ENCODE measurements around the gene MTCH1.

The MTCH1 gene

DNA sequence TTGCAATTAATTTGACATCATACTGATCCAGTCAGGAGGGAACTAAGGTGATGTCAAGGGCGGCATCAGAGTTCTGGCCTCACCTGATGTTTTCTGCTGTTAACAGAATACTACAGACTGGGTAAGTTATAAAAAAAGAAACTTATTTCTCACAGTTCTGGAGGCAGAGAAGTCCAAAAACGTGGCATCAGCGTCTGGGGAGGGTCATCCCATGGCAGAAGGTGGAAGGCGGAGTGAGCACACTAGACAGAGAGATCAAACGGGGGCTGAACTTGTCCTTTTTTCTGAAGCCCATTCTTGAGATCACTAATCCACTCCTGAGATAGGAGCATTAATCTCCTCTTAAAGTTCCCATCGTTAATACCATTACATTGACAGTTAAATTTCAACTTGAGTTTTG lies 3.3 kb upstream of the MTCH1 start:
- no peak for DNase-seq

DNA sequence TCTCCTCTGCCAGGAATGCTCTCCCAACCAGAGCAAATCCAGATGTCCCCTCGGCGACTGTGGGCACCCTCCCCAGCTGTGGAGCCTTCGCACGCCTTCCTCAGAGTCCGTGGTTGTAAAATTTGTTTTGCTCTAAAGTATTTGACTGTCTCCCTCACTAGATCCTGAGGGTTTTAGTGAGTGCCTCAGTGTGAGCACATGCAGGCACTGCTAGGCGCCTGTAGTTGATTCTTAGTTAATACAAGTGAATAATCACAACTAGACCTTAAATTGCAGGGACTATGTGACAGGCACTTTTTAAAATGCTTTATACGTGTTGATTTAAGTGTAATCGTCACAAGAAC lies 680 bp upstream of the MTCH1 start:
- DNase-seq: no peak

DNA sequence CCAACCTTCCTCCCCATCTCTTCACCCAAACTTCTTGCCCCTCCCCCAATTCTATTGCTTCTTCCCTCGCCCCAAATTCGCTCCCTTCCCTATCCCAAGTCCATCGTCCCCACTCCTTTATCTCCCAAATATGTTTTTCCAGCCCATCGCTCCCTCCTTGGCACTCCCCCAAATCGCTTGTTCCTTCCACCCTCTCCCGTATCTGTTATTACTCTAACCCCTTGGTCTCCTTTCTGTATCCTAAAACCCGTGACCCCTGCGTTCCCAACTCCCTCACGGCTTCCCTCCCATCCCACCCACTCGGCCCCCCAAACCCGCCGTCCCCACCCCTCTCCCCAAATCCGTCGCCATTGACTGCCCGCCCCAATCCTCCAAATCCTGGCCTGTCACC lies 584 bp downstream of the MTCH1 start:
- DNase-seq: no peak

DNA sequence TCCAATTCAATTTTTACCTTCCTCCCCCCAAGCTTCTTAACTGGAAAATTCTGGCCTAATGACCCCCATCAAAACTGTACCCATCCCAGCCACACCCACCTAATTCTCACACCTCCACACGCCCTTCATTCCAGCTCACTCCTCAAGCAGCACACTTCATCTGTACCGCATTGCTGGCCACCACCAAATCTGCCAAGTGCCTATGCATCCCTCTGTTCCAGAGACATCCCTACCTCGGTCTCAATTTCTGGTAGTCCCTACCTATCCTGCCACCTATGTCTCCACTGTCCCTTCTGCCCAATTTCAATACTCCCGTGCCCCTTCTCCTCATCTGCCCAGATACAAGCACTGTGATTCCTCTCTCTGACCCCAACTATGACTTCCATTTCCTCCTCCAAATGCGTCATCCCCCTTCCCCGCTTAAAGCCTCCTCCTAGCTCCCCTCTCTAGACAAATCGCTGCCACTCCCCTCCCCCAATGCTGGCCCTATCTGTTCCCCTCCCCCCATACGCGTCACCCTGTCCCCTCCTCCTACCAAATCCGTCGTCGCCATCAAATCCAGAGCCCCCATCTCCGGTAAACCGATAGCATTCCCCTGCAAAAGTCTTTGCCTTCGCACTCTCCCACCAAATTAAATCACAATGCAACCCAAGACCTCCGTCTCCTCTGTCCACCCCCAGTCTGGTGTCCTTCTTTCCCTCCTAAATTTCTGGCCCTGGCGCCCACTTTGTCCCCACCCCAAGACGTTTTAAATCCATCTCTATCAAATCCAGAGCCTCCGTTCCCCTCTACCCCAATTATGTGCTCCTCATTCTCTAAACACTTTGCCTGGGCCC lies 1.2 kb downstream of the MTCH1 start:
- DNase-seq: no peak

DNA sequence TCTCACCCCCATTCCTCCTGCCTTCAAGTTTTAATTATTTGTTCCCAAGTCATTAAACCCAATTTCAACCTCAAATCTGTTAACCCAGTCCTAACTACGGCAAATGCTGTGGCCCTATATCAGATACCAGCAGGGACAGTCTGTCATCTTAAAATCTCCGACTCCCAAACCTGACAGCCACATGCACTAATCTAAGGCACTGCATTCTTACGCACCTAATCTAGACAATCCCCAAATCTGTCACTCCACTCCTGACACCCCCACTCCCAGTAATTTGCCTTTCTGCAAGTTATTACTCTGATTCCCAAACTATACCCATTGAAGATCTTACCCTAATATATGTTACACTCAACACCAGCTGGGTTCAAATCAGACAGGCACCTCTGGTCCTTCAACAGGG lies 2.5 kb downstream of the MTCH1 start:
- no peak for DNase-seq

DNA sequence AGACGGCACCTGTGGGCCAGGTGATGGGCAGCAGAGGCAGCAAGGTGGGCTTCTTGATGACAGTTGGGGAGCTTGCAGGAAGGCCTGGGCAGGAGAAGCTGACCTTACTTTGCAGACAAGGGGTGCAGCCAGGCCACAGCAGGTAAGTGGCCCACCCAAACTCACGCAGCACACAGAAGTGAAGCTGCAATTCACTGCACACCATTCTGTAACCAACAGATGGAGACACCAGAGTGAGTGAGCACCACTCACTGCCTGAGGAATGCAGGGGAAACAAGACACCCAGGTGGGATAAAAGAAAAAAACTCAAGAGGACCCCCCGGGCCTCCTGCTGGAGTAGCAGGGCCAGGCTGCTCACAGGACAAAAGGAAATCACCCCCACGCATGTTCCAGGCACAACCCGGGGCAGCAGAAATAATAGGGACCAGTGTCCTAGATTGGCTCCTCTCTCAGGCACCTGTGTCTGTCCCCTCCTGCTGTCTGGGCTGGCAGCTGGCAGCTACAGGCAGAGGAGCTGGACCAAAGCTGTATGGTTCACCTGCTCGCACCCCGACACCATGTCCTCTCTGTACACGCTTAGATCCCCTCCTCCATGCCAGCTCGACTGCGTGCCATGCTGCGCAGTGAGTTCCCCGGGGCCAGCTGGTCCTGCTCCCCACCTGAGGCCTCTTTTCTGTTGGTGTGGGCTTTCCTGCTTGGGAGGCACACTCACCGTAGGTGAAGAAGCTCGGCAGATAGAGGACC lies 4.9 kb downstream of the MTCH1 start:
- no peak for DNase-seq

DNA sequence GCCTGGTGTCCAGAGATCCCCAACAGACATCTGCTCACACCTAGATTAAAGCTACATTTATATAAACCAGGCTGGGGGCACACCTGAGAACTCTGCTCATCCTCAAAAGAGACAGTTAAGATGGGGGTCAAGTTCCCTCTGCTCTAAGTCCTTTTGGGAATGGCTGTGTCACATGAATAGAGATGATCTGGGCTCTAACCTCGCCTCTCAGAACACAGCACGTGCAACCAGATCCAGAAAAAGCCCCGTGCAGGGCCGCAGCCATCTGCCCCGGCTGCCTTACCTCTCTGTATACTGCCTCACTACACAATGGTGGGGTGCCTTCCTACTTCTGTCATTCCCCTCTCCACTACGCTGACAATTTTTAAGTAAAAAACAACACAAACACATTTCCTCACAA lies 5.9 kb downstream of the MTCH1 start:
- no peak for DNase-seq

DNA sequence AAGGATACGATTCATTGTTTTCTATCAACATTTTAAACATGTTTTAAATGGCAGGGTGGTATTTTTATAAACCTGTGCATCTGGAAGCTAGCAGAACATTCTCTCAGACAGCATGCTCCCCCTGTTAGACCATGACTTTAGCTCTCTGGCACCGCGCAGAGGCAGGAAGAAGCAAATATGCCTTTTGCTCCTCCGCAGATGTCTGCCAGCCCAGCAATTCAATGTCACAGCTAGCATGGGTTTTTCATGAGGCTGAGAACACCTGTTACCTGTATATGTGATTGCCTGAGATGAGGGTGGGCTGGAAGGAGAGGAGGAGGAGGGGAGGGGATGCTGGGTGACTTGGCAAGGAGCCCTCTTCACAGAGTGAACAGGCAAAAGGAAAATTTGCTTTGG lies 6.7 kb downstream of the MTCH1 start:
- DNase-seq: no peak

DNA sequence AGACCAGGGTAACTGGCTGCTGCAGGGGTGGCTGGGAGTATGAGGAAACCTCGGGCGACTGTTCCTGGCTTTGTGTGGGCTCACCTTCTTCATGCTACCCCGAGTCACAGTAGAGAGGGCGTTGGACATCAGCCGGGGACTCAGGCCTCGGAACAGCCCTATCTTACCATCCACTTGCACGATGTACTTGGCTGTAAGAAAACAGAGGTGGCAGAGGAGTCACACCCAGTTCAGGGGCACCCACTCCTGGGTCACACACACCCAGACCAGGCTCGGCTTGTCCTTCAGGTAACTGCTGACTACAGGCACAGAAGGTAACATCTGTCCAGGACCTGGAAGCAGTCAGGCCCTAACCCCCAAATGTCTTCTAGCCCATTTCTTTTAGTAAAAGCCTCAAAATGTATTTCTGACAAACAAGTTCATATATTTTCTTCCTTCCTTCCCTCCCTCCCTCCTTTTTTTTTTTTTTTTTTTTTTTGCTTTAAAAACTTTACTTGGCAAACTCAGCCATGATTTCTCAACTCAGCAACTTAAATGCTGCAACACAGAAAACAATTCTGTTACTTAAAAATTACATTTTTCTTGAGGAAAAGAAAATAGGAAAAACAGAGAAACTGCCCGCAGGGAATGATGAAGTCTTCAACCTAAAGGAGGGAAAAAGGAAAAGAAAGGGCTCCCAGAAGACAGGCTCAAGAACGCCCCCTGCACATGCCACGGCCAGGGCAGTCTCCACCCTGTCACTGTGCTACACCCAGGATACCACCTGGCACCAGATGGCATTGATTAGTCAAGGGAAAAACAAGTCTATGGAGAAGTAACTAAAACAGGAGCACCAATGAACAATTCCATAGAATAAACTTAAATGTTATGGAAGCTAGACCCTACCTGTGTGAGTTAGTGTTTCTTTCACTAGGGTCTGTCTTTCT lies 7.3 kb downstream of the MTCH1 start:
- DNase-seq: no peak

DNA sequence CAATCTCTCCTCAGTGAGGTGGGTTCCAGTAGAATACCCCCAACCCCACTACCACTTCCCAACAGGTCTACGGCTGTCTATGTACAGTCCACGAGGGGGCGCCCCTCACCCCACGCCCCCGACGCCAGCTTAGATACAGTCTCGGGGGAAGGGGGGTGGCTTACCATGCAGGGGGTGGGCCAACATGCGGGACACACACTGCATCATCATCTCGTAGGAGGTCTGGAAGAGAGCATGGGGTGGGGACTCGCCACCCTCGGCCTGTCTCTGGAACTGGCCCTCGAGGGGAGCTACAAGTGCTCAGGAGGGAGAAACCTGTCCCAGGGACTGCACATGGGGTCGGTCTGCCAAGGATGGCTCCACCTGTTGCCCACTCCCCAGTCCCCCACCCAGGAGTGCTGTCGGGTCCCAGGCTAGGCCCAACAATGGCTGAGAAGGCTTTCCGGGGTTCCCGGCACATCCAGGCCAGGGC lies 8.5 kb downstream of the MTCH1 start:
- no peak for DNase-seq

DNA sequence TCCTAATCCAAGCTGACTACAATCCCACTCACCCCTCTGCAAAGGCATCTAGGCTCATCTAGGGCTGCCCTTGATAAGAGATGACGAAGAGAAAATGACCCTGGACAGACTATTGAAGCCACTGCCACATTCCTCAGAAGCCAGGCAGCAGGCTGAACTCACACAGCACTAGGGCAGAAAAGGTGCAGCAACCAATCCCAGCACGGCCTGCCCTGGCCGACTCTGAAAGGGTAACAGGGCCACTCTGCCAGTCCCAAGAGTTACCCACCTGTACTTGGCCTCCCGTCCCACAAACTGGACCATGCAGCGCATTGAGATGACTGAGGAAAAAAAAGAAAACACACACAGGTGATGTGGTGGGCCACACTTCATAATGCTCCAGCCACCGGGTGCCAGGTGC lies 9.1 kb downstream of the MTCH1 start:
- DNase-seq: no peak

DNA sequence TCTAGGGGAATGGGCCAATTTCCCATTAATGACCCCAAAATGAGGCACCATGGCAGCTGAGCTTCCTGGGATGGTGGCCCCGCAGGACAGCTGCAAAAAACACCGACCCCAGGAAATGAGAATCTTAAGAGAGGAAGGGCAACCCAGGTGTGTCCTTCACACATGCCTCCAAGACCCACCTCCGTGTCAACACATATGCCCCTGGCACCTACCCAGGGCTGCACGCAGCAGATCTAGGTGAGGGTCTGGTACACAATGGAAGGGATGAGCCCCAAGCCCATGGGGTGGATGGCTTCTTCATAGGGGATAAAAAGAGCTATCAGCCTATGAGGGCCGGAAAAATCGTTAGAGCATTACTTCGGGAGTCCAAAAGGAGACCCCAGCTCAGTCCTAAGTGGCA lies 9.5 kb downstream of the MTCH1 start:
- DNase-seq: no peak

DNA sequence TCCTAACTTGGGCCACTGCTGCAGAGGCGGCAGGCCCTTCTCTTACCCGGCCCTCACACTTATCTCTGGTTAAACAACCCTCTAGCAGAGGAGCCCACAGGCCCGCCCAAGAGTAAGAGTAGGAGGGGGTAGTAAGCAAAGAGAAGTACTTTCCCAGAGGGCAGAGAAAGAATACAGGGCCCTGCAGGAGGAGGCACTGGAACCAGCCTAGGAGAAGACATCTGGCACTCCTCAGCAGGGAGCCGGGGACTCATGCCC lies 10.1 kb downstream of the MTCH1 start:
- DNase-seq: no peak

DNA sequence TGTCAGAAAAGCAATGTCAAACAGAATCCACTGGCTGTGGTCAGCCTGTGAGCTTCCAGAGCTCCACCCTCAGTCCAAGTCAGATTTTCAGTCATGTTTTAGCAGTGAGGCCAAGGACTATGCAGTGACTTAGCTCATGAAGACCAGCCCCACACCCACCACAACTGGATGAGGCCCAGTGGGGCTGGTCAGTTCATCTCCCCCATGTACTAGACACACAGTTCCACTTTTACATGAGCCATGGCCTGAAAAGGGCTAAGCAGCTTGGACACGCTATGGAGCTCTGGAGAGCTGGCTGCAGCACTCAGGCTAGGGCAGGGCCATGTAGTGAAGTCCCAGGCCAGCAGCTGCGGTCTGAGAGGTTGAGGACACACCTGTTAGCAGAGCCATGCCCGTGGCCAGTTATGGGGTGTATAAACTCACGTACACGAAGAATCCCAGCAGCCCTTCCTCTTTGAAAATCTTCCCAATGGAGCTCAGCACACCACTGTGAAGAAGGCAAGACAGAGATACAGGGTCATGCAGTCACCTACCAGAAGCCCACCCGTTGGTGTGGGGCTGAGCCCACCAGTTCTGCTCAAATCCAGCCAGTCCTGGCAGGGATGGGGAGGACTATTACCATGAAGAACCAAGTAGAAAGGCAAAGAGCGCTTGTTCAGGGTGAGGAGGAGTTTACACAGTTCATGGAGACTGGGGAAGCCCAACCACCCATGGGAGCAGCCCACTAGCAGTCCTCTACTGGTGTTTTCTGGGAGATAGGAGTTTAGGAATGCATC lies 10.6 kb downstream of the MTCH1 start:
- DNase-seq: no peak

DNA sequence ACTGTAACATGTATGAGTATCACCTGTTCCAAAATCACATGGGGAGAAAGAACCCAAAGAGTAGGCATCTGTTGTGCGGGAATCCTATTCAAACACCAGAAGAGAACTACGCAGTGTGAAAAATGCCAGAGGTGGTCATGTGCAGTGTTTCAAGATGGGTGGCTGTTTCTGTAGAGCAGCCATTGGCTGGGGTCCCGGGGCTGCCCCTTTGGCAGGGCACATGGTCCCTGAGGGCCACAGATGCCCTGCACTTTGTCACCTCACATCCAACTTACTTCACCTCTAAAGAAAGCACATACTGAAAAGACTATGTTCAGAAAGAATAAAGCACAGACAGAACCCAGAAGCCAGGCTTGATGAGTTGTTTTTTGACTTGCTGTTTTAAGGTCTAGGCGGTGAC lies 12.3 kb downstream of the MTCH1 start:
- no peak for DNase-seq

DNA sequence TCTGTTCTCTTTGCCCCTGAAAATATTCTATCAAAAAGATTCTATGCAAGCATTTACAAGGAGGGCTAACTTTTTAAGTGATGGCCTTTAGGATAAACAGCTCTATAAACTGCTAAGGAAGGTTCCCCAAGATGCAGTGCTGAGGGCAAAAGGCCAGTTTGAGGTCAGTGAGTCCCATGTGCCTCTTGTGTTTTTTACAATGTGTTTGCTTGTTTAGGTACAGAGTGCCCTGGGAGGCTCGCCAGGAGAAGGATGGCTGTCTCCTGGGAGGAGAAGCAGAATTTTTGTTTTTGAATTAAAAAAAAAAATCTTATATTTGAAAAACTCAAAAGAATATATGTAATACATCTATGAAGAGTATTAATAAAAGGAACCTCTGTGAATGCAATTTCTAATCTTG lies 12.8 kb downstream of the MTCH1 start:
- no peak for DNase-seq

DNA sequence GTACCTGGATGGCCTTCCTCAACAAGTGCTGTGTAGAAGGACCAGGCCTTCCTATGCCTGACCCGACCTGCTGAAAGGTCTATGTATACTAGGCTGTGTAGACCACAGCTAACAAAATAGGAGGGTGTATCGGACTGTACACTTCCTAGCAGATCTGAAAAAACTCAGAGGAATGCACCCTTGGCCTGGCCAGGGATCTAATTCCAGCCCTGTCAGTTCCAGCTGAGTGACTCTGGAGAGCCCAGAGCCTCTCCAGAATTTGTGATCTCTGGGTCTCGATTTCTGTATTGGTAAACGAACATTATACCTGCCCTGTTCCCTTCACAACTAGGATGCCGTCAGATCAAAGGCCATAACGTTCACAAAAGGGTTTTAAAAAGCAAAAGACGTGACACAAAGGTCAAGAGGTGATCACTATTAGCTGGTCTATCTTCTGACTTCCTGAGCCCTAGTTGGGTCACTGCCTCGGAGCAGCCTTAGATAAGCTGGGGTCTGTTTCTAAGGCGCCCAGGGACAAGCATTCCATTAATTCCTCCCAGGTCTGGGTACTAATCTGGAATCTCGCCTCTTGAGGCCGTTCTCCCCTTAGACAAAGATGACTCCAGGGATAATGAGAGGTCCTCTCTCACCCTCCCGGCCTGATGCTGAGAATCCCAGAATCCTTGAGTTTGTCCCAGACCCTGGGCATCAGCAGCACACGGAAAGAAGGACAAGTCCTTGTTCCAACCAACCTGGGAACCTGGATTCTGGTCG lies 13.9 kb downstream of the MTCH1 start:
- no peak for DNase-seq

DNA sequence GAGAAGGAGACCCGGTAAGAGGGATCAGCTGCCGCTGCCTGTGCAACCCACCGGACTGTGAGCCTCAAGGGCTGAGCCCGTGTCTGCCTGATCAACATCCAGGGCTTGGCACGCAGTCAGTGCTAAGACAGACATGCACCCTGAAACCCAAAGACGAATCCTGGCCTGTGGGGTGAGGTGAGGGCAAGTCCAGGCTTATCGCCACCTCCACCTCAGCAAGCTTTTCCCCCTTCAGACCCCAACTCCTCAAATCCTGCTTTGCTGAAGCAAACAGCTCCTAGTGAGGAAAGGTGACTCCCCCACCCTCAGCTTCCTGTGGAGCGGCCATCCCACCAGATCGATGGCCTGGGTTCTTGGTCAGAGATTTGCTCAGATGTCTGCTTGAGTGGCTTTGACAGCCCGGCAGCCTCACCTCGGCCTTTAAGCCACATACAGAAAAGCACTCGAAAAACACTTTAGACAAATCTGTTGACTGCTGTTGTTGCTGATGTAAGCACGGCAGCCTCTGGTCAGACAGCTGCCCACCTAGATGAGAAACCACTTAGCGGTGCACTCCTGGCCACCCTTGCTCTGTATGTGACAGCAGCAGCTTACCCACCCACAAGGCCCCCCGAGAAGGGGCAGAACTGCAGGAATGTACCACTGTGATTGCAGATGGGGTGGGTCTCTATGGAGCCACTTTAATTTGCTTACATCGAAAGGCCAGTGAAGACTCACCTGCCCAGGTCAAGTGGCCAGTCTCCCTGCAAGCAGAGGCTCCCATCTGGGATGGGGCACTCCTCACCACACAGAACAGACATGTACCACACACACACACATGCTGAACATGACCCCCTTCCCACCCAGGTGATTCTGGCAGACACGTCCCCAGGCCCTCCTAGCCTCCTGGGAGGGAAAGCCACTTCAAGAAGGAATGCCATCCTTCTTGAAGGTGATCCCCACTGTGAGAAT lies 14.8 kb downstream of the MTCH1 start:
- no peak for DNase-seq

DNA sequence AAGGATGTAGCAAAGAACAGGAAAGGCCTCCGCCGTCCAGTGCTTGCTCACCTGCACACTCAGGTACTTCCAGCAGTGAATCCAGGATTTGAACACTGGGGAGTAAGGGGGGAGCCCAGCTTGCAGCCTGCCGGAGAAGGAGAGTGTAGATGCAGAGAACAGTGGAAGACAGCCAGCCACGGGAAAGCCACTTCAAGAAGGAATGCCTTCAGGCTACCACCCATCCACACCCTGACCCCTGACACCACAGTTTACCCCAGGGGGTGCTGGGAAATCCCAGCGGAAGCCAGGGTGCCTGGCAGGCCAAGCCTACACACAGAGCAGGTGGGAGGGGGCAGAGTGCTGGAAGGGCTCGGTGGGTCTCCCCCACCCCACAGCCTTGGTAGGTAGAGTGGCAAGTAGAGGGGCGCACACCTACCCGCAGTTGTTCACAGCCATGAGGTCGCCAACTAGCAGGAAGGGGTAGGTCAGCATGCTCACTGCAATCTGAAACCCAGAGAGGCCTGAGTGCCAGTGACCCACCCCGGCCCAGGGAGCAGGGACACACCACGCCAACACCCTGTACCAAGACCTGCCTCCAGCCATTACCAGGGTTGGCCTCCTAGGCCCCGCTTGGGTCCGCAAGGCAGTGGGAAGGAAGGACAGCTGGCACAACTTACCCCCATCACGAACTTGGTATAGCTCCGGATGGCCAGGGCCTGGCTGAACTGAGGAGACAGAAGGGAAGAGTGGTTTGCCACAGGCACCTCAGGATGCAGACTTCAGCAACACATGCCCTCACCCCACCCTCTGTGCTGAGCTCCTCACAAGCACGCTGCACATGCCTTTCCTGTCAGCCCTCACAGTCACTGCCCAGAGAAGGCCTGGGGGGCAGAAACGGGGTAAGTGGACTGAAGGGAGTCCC lies 15.8 kb downstream of the MTCH1 start:
- DNase-seq: no peak

DNA sequence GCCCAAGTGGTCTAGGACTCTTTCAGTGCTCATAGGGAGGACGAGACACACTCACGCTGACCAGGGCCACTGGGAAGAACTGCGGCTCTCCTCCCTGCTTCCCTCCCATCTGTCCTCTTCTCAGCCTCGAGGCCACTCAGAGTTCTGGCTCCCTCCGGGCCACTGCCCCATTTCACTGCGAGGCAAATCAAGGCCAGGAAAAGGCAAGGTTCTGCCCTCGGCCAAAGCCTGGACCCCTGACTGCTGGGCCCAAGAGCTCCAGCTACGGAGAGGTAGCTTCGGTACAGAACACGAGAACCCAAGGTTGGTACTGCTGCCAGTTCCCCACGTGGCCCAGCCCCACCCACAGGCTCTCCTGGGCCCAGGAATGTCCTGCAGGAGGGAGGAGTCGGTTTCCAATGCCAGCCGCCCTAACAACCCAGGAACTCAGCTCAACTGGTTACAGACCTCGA lies 16.7 kb downstream of the MTCH1 start:
- DNase-seq: no peak
